Muscle of back (tissue), 11 donors: ENCODE measurements around the gene COX8A. TPM values are rescaled to one million over a fixed set of nuclear protein-coding genes. Genes with fewer than 3 reads are reported as not detected.
A peak's percentile ranks its signal among the peaks of the same experiment; 100 is the strongest.

Source experiments
- DNase-seq, 3 donors: peaks; one replicate each; pipeline versions ENCODE4 v3.0.0 to v3.0.0-alpha.2; 2013
- polyA plus RNA-seq, 10 donors: library from polyadenylated mRNA; unstranded; fragments of 120-200 nt; gene quantifications; one replicate each; pipeline ENCODE4 v1.2.1, GENCODE V29; 2013; ENCODE audit not compliant: insufficient read length in 10 of 10

The COX8A gene
- polyA plus RNA-seq, 10 donors, result 193 to 294 (median 224) TPM

DNA sequence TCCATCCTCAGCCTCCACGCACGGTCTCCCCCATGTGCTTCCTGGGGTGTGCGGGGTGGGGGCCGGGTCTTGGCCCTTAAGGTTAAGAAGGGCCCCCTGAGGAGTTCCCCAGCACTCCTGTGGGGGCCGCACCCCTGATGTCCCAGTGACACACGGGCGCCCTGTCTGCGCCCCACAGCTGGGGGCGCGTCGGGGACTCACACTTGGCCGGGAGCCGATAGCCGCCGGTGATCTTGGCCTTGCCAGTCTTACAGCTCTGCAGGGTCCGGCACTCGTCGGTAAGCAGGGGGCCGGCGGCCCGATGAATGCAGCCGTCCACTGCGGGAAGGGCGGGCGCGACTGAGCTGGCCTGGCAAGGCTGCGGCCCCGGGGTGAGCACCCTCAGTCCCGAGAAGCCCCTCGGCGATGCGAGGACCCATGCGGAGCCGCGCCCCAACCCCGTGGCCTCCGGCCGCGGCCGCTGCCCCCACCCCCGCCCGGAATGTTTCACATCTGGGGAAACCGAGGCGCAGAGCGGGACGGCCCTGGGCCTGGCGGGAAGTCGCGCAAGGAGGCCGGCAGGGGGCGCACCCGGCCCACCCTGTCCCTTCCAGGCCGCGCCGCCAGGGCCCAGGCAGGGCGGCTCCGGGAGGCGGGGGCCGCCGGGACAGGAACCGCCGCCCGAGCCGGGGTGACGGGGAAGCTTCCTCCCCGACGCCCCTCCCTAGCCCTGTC is 25.8 kb downstream of the COX8A start:
- DNase-seq, result peak; percentile 78 to 92 (median 81)

DNA sequence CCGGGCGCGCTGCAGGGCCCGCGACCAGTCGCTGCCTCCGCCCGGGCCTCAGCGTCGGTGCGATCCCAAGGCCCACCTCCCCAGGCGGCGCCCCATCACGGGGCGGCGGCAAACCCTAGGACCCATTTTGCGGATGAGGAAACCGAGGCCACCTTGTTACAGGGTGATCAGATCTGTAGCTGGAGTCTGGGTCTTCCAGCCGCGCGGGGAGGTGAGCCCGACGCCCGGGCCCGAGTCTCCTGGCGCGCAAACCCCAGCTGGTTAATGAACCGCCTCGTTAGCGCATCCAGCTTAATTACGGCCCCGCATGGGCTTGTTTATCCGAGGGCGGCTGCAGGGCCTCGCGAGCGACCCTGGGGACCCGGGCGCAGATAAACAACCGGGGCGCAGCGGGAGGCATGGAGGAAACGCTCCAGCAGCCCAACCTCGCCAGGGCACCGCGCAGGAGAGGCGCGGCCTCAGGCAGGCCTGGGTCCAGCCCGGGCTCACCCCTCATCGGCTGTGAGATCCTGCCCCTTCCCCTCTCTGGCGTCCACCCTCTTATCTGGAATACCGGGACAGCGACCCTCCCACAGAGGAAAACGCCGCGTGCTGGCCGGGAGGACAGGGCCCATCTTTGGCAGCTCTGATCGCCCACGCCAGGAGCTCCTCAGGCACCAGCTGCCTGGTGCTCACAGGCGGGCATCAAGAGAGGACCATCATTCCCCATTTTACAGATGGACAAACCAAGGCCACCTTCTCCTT is 26.5 kb downstream of the COX8A start:
- DNase-seq, result no peak

DNA sequence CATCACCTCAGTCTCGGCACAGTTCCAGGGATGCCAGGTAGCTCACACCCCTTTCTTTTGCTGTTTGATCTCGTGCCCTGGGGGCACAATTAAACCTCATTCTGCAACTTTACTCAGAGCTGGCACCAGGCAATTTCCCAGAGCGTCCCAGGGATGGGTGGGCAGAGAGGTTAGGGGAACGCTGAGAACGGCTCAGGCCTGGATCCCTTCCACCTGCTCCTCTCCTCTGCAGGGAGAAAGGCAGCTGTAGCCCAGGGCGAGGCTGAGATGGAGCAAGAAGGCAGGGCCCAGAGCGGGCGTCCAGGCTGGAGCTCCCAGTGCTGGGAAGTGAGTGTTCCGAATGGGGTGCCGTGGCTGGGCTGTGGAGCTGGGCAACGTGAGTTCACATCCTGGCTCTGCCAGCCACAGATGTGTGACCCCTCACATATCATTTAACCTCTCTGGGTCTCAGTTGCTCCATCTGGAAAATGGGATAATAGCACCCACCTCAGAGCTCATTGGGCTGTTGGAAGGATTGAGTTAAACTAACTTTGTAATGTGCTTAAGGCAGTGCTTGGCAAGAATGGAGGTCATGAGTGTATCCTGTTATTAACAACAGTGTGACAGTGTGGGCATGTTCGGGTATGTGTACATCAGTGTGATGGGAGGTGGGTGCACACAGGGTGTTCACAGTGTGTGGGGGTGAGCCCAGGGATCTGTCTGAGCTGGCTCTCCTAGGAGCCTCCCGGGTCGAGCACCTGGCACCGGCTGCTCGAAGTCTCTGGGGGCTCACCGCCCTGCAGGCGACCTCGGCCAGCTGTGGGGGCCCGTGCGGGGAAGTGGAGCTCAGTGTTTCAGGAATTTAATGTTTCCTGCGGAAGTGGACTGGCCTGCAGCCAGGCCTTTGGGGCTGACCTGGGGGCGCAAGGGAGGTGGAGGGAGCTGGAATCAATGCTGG is 27.3 kb downstream of the COX8A start:
- peak in 2 of 3 donors; percentile 79 to 92 for DNase-seq

- DNase-seq, result peak in 1 of 3 donors; percentile 60
Measured at GRCh38 chr11:64003807-64004589, 29.6 kb downstream of the COX8A start.

DNA sequence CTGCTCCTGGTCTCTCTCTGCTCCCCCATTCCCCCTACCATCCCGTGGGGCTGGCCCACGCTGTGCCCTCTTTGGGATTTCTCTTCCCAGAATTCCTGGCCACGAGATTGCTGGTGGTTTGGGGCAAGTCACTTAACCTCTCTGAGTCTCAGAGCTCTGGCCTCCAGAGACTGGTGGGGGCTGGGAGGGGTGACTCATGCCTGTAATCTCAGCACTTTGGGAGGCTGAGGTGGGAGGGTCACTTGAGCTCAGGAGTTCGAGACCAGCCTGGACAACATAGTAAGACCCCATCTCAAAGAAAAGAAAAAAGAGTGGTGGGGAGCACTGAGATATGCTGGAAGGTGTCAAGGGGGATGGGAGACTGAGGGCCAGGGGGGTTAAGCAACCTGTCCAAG is 30.2 kb downstream of the COX8A start:
- DNase-seq, result no peak

DNA sequence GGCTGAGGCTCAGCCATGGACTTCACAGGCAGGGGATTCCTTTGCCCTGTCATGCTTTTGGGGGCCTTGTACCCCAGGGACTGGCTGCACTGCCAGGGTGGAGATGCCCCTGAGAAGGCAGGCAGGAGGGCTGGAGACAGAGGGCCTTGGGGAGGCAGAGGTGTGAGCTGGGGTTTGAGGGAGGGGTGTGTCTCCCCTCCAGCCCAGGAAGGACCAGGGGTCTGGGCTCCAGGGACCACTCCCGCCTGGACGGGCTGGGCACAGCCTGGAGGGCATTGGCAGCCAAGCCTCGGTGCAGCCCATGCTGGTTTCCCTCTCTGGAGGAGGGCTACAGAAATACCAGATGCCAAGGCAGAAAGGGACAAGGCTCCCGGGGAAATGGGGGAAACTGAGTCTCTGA is 31.3 kb downstream of the COX8A start:
- DNase-seq, result no peak

- no peak for DNase-seq
Measured at GRCh38 chr11:64006398-64006797, 32.0 kb downstream of the COX8A start.

GRCh38 chr11:64007160-64007628 is 32.8 kb downstream of the COX8A start:
- DNase-seq, result peak in 1 of 3 donors; percentile 78

DNA sequence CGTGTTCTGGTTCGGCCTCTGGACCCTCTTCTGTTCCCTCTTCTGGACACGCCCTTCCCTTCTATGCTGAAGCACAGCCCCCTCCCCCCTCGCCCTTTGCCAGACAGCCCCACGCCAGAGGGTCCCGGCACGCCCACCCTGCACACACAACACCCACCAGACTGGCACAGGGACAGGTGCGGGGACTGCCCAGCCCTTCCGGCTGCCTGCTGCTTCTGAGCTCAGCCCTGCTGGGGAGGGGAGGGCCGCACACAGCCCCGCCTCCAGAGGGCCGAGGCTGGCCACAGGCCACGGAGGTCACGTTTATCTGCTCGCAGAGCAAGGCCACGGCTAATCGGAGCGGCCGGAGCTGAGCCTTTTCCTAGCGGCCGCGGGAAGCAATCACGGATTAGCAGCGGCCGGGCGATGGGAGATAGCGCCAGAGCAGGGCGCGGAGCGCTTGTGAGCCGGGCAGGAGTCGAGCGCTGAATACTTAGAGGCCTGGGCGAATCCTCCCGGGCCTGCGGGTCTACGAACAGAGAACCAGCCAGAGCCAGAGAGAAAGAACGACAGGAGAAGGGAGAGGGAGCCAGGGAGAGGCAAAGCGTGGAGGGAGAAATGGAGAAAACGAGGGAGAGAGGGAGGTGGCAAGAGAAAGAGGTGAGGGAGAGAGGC is 33.3 kb downstream of the COX8A start:
- peak; percentile 65 to 90 (median 81) for DNase-seq

- no peak for DNase-seq
Measured at GRCh38 chr11:64008283-64008913, 34.0 kb downstream of the COX8A start.

GRCh38 chr11:64008914-64009633 is 34.7 kb downstream of the COX8A start:
- DNase-seq, result no peak

DNA sequence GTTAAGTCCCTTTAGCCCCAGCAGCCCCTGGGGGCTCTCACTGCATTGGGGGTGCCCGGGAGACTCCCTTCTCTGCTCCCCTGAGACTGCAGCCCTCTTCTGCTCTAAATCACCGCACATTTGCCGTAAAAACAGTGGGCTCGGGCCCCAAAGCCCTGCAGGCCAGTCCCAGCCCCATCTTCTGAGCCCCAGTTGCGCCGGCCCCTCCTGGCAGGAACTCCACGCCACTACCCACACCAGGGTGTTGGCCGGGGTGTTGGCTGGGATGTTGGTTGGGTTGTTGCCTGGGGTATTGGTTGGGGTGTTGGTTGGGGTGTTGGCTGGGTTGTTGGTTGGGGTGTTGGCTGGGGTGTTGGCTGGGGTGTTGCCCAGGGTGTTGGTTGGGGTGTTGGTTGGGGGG is 35.3 kb downstream of the COX8A start:
- no peak for DNase-seq

DNA sequence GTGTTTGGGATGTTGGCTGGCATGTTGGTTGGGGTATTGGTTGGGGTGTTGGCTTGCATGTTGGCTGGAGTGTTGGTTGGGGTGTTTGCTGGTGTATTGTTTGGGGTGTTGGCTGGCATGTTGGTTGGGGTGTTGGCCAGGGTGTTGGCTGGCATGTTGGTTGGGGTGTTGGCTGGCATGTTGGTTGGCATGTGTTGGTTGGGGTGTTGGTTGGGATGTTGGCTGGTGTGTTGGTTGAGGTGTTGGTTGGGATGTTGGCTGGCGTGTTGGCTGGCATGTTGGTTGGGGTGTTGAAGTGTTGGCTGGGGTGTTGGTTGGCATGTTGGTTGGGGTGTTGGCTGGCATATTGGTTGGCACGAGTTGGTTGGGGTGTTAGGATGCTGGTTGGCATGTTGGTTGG is 36.4 kb downstream of the COX8A start:
- DNase-seq, result no peak

- DNase-seq, result no peak
Measured at GRCh38 chr11:64011371-64011770, 37.0 kb downstream of the COX8A start.

DNA sequence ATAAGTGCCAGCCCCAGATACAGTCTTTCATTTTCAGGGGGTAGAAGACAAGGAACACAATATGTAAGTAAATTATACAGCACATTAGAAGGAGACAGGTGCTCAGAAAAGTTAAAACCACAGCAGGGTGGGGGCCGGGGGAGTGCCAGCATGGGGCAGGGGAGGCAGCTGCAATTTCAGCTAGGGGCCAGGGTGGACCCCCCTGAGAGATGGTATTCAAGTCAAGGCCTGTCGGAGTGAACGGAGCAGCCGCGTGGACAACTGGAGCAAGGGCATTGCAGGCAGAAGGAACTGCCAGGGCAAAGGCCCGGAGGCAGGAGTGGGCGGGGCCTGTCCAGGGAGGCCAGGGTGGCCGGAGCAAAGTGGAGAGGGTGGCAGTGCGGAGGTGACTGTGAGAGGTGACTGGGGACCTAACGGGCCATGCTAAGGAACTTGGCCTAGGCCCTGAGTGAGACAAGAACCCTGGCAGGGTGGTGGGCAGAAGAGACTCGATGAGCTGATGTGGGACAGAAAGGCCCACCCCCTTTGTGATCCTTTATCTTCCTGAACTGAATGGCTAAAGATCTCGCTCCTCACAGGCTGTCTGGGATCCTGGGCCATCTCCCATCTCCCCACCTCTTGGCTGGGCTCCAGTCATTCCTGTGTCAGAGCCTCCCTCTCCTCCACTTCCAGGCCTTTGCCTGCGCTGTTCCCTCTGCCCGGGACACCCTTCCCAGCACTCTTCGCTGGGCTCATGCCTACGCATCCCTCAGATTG is 38.9 kb downstream of the COX8A start:
- no peak for DNase-seq

- no peak for DNase-seq
Measured at GRCh38 chr11:64014356-64014755, 39.9 kb downstream of the COX8A start.

- no peak for DNase-seq
Measured at GRCh38 chr11:64015510-64015909, 41.1 kb downstream of the COX8A start.

- DNase-seq, result no peak
Measured at GRCh38 chr11:64015935-64016845, 41.8 kb downstream of the COX8A start.
